Muscle layer of duodenum (tissue), 2 donors: Measurements from ENCODE around the gene LRRTM3.

Source experiments
- H3K27ac ChIP-seq: one replicate; pipeline ENCODE4 v1.7.0; 2013; ENCODE audit warnings: mild to moderate bottlenecking, low read length
- H3K27me3 ChIP-seq: one replicate; pipeline ENCODE4 v1.7.0; 2013; ENCODE audit warnings: low read depth, mild to moderate bottlenecking, control low read depth, low read length
- H3K36me3 ChIP-seq, 2 donors: one replicate each; pipeline ENCODE4 v1.7.0; 2013; ENCODE audit warnings: low read length in 2 of 2, control low read depth in 1 of 2, mild to moderate bottlenecking in 1 of 2; ENCODE audit not compliant: insufficient read depth in 2 of 2, control insufficient read depth in 1 of 2
- H3K4me1 ChIP-seq, 2 donors: one replicate each; pipeline ENCODE4 v1.7.0; 2013; ENCODE audit warnings: low read length in 2 of 2, mild to moderate bottlenecking in 2 of 2, control low read depth in 1 of 2, moderate library complexity in 1 of 2; ENCODE audit not compliant: insufficient read depth in 2 of 2, control insufficient read depth in 1 of 2
- H3K4me3 ChIP-seq, 2 donors: one replicate each; pipeline ENCODE4 v1.7.0; 2013; ENCODE audit warnings: low read length in 2 of 2, low read depth in 1 of 2, mild to moderate bottlenecking in 1 of 2
- H3K9me3 ChIP-seq, 2 donors: one replicate each; pipeline ENCODE4 v1.7.0; 2013; ENCODE audit warnings: low read length in 2 of 2, control low read depth in 1 of 2, mild to moderate bottlenecking in 1 of 2; ENCODE audit not compliant: control insufficient read depth in 1 of 2
- donor health status: healthy.

Gene LRRTM3

DNA sequence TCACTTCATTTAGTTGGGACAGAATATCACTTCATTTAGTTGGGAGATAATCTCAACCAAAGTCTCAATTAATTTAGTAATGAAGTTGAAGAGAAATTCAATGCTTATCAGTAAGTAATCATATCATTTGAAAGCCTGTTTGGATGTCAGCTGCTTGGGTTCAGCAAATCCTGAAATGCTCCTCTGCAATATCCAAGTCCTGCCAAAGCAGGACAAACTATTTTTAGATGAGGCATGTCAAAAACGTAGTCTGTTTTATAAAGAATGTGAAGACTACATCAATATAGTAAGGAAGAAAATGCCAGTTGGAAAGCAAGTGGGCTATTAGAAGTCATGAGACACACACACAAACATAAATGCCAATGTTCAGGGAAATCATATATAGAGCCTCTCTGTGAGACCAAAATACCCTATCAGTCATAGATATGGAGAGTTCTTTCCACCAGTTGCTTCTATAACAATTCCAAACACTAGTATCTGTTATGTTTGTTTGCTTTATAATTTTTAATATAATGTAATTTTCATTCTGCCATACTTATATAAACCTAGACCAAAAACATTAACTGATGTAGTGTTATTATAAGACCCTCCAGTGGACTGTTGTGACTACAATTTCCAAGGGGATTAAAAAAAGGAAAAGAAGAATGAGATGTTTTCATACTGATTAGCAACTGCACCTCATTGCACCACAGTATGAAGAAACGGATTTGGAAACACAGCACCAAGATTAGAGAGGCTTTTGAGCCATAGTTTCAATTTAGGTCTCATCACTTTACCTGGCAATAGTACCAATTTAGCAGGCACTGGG, 160.7 kb downstream of the LRRTM3 start:
- H3K4me3 ChIP-seq, result no peak overlapping the region
- no peak overlapping the region for H3K27ac ChIP-seq
- H3K4me1 ChIP-seq, result peaks cover 0 to 13% of the 10 kb centered on the region in 2 donors
- no peaks in the 10 kb centered on the region for H3K36me3 ChIP-seq
- H3K27me3 ChIP-seq, result no peaks in the 10 kb centered on the region
- H3K9me3 ChIP-seq, result no peaks in the 10 kb centered on the region

GRCh38 chr10:67087135-67087425, 161.2 kb downstream of the LRRTM3 start:
- no peaks in the 10 kb centered on the region for H3K36me3 ChIP-seq
- no peaks in the 10 kb centered on the region for H3K27me3 ChIP-seq
- no peak overlapping the region for H3K27ac ChIP-seq
- no peak overlapping the region for H3K4me3 ChIP-seq
- H3K4me1 ChIP-seq, result peaks cover 0 to 13% of the 10 kb centered on the region in 2 donors
- H3K9me3 ChIP-seq, result no peaks in the 10 kb centered on the region

DNA sequence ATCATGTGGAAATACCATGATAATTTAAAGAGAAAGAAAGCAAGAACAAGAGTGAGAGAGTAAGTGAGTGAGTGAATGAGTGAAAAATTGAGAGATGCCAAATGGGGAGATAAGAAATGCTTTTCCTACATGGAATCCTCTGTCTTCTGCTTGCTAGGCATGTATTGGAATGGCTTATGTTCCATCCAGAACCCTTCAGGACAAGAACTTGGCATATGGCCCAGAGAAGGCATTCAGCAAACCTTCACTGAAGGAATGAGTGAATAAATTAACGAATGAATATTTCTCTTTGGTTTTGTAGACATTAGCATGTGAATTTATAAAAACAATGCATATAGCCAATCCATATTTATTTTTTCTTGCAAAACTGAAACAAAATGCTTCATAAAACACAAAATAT, 162.2 kb downstream of the LRRTM3 start:
- Histone ChIP-seq H3K36me3 (no peaks in the 10 kb centered on the region), H3K4me1 (peaks cover 0 to 13% of the 10 kb centered on the region in 2 donors), H3K4me3 (no peak overlapping the region), H3K27me3 (no peaks in the 10 kb centered on the region), H3K27ac (no peak overlapping the region), H3K9me3 (no peaks in the 10 kb centered on the region)

GRCh38 chr10:67095531-67095930, 169.7 kb downstream of the LRRTM3 start:
- H3K9me3 ChIP-seq, result no peaks in the 10 kb centered on the region
- H3K4me1 ChIP-seq, result no peaks in the 10 kb centered on the region
- no peak overlapping the region for H3K27ac ChIP-seq
- no peaks in the 10 kb centered on the region for H3K27me3 ChIP-seq
- H3K4me3 ChIP-seq, result no peak overlapping the region
- no peaks in the 10 kb centered on the region for H3K36me3 ChIP-seq

DNA sequence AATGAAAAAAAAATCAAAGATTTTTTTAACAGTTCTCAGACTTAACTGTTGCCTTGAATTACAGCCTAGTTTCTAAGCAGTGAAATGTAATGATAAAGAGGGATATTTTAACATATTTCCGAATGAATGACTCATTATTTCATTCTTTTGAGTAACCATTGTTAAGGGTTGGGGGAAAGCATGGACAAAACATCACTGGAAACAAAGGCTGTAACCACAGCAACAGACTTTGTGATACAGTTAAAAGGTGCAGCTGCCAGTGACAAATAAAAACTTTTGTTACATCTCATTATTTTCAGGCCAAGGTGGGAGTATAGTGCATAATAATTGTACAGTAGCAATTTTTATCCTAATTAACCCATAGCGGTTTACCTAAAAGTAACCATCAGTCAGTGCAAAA, 172.6 kb downstream of the LRRTM3 start:
- Histone ChIP-seq H3K9me3 (no peaks in the 10 kb centered on the region), H3K36me3 (no peaks in the 10 kb centered on the region), H3K4me3 (no peak overlapping the region), H3K27me3 (no peaks in the 10 kb centered on the region), H3K4me1 (no peaks in the 10 kb centered on the region), H3K27ac (no peak overlapping the region)

DNA sequence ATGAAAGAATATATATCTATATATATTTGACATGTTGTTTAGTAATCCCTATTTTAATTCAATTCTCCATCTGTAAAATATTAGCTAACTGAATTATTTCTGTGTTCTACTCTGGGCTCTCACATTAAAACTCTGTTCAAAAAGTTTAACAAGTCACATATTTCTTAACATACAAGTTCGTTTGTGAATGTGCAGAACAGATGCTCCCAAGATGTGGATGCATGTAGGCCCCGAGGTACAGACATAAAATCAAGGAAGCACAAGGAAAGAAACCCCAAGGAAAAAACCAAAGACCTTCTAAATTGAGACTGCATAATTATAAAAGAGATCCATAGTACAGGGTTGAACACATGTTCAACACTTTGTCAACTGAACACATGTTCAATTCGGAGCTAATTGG, 175.1 kb downstream of the LRRTM3 start:
- Histone ChIP-seq H3K27me3 (no peaks in the 10 kb centered on the region), H3K27ac (no peak overlapping the region), H3K4me1 (no peaks in the 10 kb centered on the region), H3K4me3 (no peak overlapping the region), H3K36me3 (no peaks in the 10 kb centered on the region), H3K9me3 (no peaks in the 10 kb centered on the region)

DNA sequence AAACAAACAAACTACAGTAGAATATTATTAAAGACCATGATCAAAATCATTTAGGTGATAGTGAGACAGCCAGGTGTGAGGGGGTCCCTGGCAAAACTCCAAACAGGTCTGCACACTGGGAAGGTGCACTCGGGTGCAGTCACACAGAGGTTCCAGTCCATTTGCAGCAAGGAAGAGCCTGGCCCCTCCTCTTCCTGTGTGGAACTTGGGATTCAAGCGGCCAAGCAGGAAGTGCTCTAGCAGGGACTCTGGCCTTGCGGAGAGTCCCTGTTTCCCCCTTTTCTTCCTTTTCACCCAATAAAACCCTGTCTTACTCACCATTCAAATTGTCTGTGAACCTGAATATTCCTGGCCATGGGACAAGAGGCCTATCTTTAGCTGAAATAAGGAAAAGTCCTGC, 181.8 kb downstream of the LRRTM3 start:
- H3K4me3 ChIP-seq, result no peak overlapping the region
- H3K27me3 ChIP-seq, result no peaks in the 10 kb centered on the region
- no peak overlapping the region for H3K27ac ChIP-seq
- no peaks in the 10 kb centered on the region for H3K4me1 ChIP-seq
- no peaks in the 10 kb centered on the region for H3K36me3 ChIP-seq
- no peaks in the 10 kb centered on the region for H3K9me3 ChIP-seq

- Histone ChIP-seq H3K9me3 (no peaks in the 10 kb centered on the region), H3K27ac (no peak overlapping the region), H3K4me1 (no peaks in the 10 kb centered on the region), H3K4me3 (no peak overlapping the region), H3K36me3 (no peaks in the 10 kb centered on the region), H3K27me3 (no peaks in the 10 kb centered on the region)
Measured at GRCh38 chr10:67110286-67110685, 184.4 kb downstream of the LRRTM3 start.

DNA sequence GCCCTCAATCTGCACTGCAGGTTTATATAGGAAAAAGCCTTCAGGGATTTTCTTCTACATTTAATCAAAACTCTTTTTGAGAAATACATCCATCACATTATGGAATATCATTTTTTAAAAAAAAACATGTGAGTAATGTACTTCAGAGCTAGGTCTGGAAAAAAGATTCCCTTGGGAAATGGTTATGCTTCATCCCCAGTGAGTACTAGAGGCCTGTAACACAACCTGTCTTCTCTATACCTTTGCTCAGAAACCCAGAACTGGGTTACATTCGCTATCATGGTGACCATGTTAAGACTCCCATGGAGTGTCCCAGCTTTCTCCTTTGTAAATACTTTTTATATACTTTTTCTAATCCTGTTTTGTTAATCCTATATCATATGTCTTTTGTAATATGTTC, 186.9 kb downstream of the LRRTM3 start:
- Histone ChIP-seq H3K27me3 (no peaks in the 10 kb centered on the region), H3K9me3 (no peaks in the 10 kb centered on the region), H3K36me3 (no peaks in the 10 kb centered on the region), H3K27ac (no peak overlapping the region), H3K4me1 (no peaks in the 10 kb centered on the region), H3K4me3 (no peak overlapping the region)

DNA sequence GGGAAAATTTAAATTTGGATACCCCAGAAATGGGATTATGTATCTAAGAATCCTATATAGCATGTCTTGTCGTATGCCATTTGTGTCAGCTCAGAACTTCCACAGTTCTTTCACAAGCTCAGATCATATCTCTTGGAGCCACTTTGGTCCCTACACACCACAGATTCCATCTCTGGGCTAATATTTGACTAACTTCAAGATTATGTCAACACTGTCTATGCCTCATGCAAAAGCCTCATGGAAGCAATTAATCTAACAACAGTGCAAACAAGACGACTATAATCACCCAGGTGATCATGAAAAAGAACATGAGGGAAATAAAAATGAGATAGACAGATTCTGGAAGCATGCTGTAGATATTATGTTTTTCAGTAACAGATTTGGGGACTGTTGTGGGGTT, 189.1 kb downstream of the LRRTM3 start:
- no peaks in the 10 kb centered on the region for H3K4me1 ChIP-seq
- H3K9me3 ChIP-seq, result no peaks in the 10 kb centered on the region
- H3K27me3 ChIP-seq, result no peaks in the 10 kb centered on the region
- H3K27ac ChIP-seq, result no peak overlapping the region
- H3K4me3 ChIP-seq, result no peak overlapping the region
- no peaks in the 10 kb centered on the region for H3K36me3 ChIP-seq

DNA sequence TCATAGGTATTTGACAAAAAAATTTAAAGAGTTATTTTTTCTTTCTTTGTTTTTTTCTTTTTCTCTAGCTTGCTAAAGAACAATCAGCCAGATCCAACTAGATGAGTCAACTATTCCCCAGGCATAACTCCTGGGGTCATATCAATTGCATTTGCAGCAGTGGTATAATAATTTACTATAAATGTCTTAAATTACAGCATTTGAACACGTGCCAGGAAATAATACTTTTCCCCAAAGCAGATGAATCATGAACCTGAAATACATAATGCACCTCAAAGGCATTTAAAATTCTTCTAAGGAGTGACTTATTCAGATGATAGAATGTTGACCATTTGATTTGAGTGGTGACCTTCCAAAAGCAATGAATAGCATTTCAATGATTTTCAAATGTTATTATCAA, 190.1 kb downstream of the LRRTM3 start:
- H3K27me3 ChIP-seq, result no peaks in the 10 kb centered on the region
- no peaks in the 10 kb centered on the region for H3K36me3 ChIP-seq
- no peaks in the 10 kb centered on the region for H3K9me3 ChIP-seq
- H3K4me1 ChIP-seq, result no peaks in the 10 kb centered on the region
- H3K4me3 ChIP-seq, result no peak overlapping the region
- H3K27ac ChIP-seq, result no peak overlapping the region

- no peaks in the 10 kb centered on the region for H3K36me3 ChIP-seq
- no peak overlapping the region for H3K4me3 ChIP-seq
- no peaks in the 10 kb centered on the region for H3K9me3 ChIP-seq
- H3K4me1 ChIP-seq, result no peaks in the 10 kb centered on the region
- no peak overlapping the region for H3K27ac ChIP-seq
- H3K27me3 ChIP-seq, result no peaks in the 10 kb centered on the region
Measured at GRCh38 chr10:67119651-67120050, 193.8 kb downstream of the LRRTM3 start.
